SK-N-SH (cell line): ENCODE data around the gene TTC23L.

ENCODE experiments used
- CHD2 ChIP-seq: fragments of 150-350 bp; IDR thresholded peaks from 2 replicates; pipeline ENCODE4 v1.6.1; 2018; ENCODE audit warnings: low read length; ENCODE audit not compliant: partially characterized antibody
- CTCF ChIP-seq: fragments of 200-600 bp; sonication (generic); IDR thresholded peaks from 2 replicates; pipeline ENCODE4 v1.6.1; 2017; ENCODE audit warnings: antibody characterized with exemption, mild to moderate bottlenecking, moderate library complexity
- EZH2phosphoT487 ChIP-seq: fragments of 200-600 bp; sonication (generic); IDR thresholded peaks from 2 replicates; pipeline ENCODE4 v1.6.1; 2017; ENCODE audit warnings: low read depth, mixed run types, mild to moderate bottlenecking, antibody characterized with exemption, moderate library complexity, borderline replicate concordance
- MEF2A ChIP-seq: IDR thresholded peaks from 2 replicates; pipeline ENCODE4 v1.4.0; 2012; ENCODE audit warnings: low read depth, borderline replicate concordance
- POLR2AphosphoS5 ChIP-seq: IDR thresholded peaks from 2 replicates; pipeline ENCODE4 v1.6.1; 2012; ENCODE audit warnings: low read depth, low read length
- TEAD4 ChIP-seq: IDR thresholded peaks from 2 replicates; pipeline ENCODE4 v1.4.0; 2012; ENCODE audit warnings: mild to moderate bottlenecking, borderline replicate concordance; ENCODE audit not compliant: insufficient read depth
- ZBTB33 ChIP-seq: IDR thresholded peaks from 2 replicates; pipeline ENCODE4 v1.4.0; 2012; ENCODE audit warnings: low read depth, borderline replicate concordance

GRCh38 chr5:34834794-34835089, 4.2 kb upstream of the TTC23L start:
- TF ChIP-seq CTCF (no peak), EZH2phosphoT487 (no peak), CHD2 (no peak), POLR2AphosphoS5 (no peak; the same call in 1 of the 2 replicates), MEF2A (no peak), ZBTB33 (no peak), TEAD4 (no peak)
